Body of pancreas (tissue), 4 donors: Measurements from ENCODE around the gene CHRD. TPM values are rescaled to one million over a fixed set of nuclear protein-coding genes. Genes with fewer than 3 reads are reported as not detected.

ENCODE experiments used
- ATAC-seq: fragments of 150-250 bp; one replicate; pipeline ENCODE4 v1.9.1; 2016
- DNase-seq, 4 donors: peaks; one replicate each; pipeline ENCODE4 v3.0.0-alpha.2; 2019
- H3K27ac ChIP-seq, 4 donors: fragments of 200-600 bp; sonication (generic); 1 replicate in 3 of 4; 2 replicates in 1 of 4; pipeline versions ENCODE4 v1.5.1 to v1.6.1; 2016 to 2019; ENCODE audit warnings: mild to moderate bottlenecking in 1 of 4, mixed read lengths in 1 of 4, moderate library complexity in 1 of 4
- H3K27me3 ChIP-seq, 2 donors: fragments of 200-600 bp; sonication (generic); one replicate each; pipeline ENCODE4 v1.6.0; 2016; ENCODE audit warnings: mild to moderate bottlenecking in 1 of 2
- H3K36me3 ChIP-seq, 2 donors: fragments of 200-600 bp; sonication (generic); replicated peaks in 1 of 2; 2 replicates each; pipeline ENCODE4 v1.5.1; 2016; ENCODE audit warnings: low read depth in 2 of 2; ENCODE audit not compliant: insufficient read depth in 1 of 2
- H3K4me1 ChIP-seq: fragments of 200-600 bp; sonication (generic); one replicate; pipeline ENCODE4 v1.6.0; 2016
- H3K4me3 ChIP-seq, 2 donors: fragments of 200-600 bp; sonication (generic); 1 replicate in 1 of 2; 2 replicates in 1 of 2; pipeline ENCODE4 v1.5.1; 2016 to 2019
- H3K9me3 ChIP-seq, 3 donors: fragments of 200-600 bp; sonication (generic); 1 replicate in 2 of 3; 2 replicates in 1 of 3; pipeline ENCODE4 v1.5.1; 2016
- CTCF ChIP-seq, 7 experiments: fragments of 450-650 bp in 4 of 7; fragments of 200-600 bp in 3 of 7; sonication (generic) in 3 of 7; IDR thresholded peaks; one replicate each; pipeline ENCODE4 v1.5.1; 2016 to 2019; ENCODE audit warnings: antibody characterized with exemption in 7 of 7
- POLR2A ChIP-seq, 3 donors: fragments of 450-650 bp; IDR thresholded peaks; one replicate each; pipeline ENCODE4 v1.6.1; 2016; ENCODE audit warnings: antibody characterized with exemption in 3 of 3, mild to moderate bottlenecking in 2 of 3
- WGBS, 2 donors: methylation state at CpG; one replicate each; pipeline ENCODE4 v1.1.5; 2017; 5-methylcytosine and 5-hydroxymethylcytosine counted together
- intact Hi-C: fragments of 100-400 bp; cut with DNase I; formaldehyde crosslinking; loops from one replicate; pipeline ENCODE4 v1.15.1; 2023
- total RNA-seq, 2 donors: library from RNA; depleted of rRNA; stranded (reverse); fragments of >200 nt; gene quantifications; one replicate each; pipeline ENCODE4 v1.1.0, GENCODE V29; 2016

Gene CHRD
- total RNA-seq, 2 donors from 2014 or later = 47.2 to 50.4 TPM

- H3K27ac ChIP-seq = no peak overlapping the region
- ATAC-seq = no peak
- WGBS, 2 donors = 79 to 95% methylated on average over 4 to 11 of the region's 11 CpGs
- H3K4me1 ChIP-seq = peaks cover 40% of the 10 kb centered on the region
- no peak overlapping the region for H3K4me3 ChIP-seq
- H3K27me3 ChIP-seq = no peaks in the 10 kb centered on the region
- intact Hi-C loops = no loop called here
- no peaks in the 10 kb centered on the region for H3K9me3 ChIP-seq
- DNase-seq = no peak
- TF ChIP-seq CTCF (IDR thresholded peaks at IDR 0.05) = no peak
- no peak for TF ChIP-seq POLR2A (IDR thresholded peaks at IDR 0.05)
- H3K36me3 ChIP-seq = no peaks in the 10 kb centered on the region
Measured at GRCh38 chr3:184353546-184353941, 26.3 kb upstream of the CHRD start.

GRCh38 chr3:184354121-184354728 lies 25.6 kb upstream of the CHRD start:
- DNase-seq (peak; percentile 50 to 68 (median 58)), ATAC-seq (no peak)
- Histone ChIP-seq H3K36me3 (no peaks in the 10 kb centered on the region), H3K27ac (no peak overlapping the region), H3K4me1 (peaks cover 47% of the 10 kb centered on the region), H3K9me3 (no peaks in the 10 kb centered on the region), H3K4me3 (no peak overlapping the region), H3K27me3 (no peaks in the 10 kb centered on the region)
- 45 to 46% methylated on average over 5 to 18 of the region's 18 CpGs for WGBS, 2 donors
- no peak for TF ChIP-seq POLR2A (IDR thresholded peaks at IDR 0.05)
- peak; percentile 44 to 77 (median 54) for TF ChIP-seq CTCF (IDR thresholded peaks at IDR 0.05)
- intact Hi-C loops = no loop called here

GRCh38 chr3:184354754-184355153 lies 25.1 kb upstream of the CHRD start:
- no peak for TF ChIP-seq CTCF (IDR thresholded peaks at IDR 0.05)
- no peak for TF ChIP-seq POLR2A (IDR thresholded peaks at IDR 0.05)
- H3K4me3 ChIP-seq = no peak overlapping the region
- H3K9me3 ChIP-seq = no peaks in the 10 kb centered on the region
- H3K27me3 ChIP-seq = no peaks in the 10 kb centered on the region
- WGBS, 2 donors = 74 to 79% methylated on average over 6 to 8 of the region's 8 CpGs
- no peak overlapping the region for H3K27ac ChIP-seq
- no peaks in the 10 kb centered on the region for H3K36me3 ChIP-seq
- DNase-seq (no peak), ATAC-seq (no peak)
- H3K4me1 ChIP-seq = peaks cover 51% of the 10 kb centered on the region
- intact Hi-C loops = no loop called here

- DNase-seq = no peak
- Histone ChIP-seq H3K4me3 (no peak overlapping the region), H3K27me3 (no peaks in the 10 kb centered on the region), H3K27ac (no peak overlapping the region), H3K4me1 (peaks cover 47% of the 10 kb centered on the region), H3K36me3 (no peaks in the 10 kb centered on the region), H3K9me3 (no peaks in the 10 kb centered on the region)
- TF ChIP-seq POLR2A (IDR thresholded peaks at IDR 0.05) (no peak), CTCF (IDR thresholded peaks at IDR 0.05) (no peak)
- intact Hi-C loops = no loop called here
- WGBS, 2 donors = 79 to 85% methylated on average over 14 to 18 of the region's 18 CpGs
- ATAC-seq = no peak
Measured at GRCh38 chr3:184355261-184356040, 24.4 kb upstream of the CHRD start.
